ENCODE data around the gene ERICH6B. TPM values are rescaled to one million over a fixed set of nuclear protein-coding genes. Genes with fewer than 3 reads are reported as not detected.

The ERICH6B gene
- total RNA-seq, 1 experiment from 2014 or later: not detected

GRCh38 chr13:45601680-45602079 is 13.9 kb downstream of the ERICH6B start:
- no peak for DNase-seq (ENCODE audit: low read depth)

DNA sequence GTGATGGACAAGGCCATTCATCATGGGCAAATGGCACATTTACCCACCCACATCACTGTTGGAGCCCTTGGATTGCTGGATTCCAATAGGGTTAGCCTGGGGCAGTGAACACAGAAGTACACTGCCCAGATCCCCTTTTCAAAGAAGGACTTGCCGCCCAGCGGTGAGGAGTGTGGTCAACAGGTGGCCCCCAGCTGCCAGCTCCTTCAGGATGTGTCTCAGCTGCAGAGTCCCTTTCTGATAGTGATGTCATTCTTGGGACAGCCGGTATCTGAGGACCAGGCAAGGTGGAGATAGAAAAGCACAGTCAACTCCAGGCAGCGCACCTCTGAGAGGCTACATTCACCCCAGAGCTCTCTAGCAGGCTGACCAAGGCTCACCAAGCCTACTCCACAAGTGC is 16.9 kb downstream of the ERICH6B start:
- DNase-seq (ENCODE audit: low read depth): no peak

- no peak for DNase-seq (ENCODE audit: low read depth)
These were observed 18.6 kb downstream of the ERICH6B start for GRCh38 chr13:45596800-45597475.

GRCh38 chr13:45595965-45596364 is 19.6 kb downstream of the ERICH6B start:
- DNase-seq (ENCODE audit: low read depth): no peak

- DNase-seq (ENCODE audit: low read depth): no peak
These were observed 20.8 kb downstream of the ERICH6B start for GRCh38 chr13:45594764-45595163.

DNA sequence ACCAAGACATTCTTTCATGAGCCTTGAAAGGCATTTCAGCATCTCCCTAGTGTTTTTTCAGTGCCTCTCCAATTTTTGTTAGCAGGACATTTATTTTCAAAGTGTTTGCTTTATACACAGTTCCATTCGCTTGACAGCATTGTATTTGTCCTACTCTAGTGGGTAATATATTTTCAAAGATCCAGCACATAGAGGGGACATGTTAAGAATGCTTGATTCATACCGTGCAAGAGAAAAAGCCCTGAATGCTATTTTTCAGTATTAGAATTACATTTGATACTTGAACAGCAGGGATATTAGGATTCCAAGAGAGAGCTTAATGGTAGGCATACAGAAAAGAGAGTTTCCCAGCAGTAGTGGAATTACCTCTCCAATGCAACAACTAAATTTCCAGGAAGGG is 21.3 kb downstream of the ERICH6B start:
- DNase-seq (ENCODE audit: low read depth): no peak

DNA sequence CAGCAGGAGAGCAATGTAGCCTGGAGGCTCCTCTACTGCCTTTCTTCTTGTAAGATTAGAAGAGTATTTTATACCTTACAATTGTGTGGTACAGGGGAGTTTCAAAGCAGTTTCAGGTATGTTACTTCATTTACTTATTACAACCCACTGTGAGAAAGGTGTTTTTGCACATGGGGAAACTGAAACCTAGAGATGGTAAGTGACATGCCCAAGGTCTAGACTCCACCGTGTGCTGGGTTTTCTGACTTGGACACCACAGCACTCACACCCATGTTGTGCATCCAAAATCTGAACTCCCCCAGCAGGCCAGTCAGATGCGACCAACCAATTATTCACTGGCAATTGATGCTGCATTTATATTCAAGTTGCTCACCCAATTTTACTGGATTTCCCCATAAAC is 22.8 kb downstream of the ERICH6B start:
- DNase-seq (ENCODE audit: low read depth): no peak

- no peak for DNase-seq (ENCODE audit: low read depth)
These were observed 25.5 kb downstream of the ERICH6B start for GRCh38 chr13:45590066-45590465.

- DNase-seq (ENCODE audit: low read depth): no peak
These were observed 27.6 kb downstream of the ERICH6B start for GRCh38 chr13:45587897-45588296.

GRCh38 chr13:45584816-45585215 is 30.7 kb downstream of the ERICH6B start:
- DNase-seq (ENCODE audit: low read depth): peak; percentile 17

DNA sequence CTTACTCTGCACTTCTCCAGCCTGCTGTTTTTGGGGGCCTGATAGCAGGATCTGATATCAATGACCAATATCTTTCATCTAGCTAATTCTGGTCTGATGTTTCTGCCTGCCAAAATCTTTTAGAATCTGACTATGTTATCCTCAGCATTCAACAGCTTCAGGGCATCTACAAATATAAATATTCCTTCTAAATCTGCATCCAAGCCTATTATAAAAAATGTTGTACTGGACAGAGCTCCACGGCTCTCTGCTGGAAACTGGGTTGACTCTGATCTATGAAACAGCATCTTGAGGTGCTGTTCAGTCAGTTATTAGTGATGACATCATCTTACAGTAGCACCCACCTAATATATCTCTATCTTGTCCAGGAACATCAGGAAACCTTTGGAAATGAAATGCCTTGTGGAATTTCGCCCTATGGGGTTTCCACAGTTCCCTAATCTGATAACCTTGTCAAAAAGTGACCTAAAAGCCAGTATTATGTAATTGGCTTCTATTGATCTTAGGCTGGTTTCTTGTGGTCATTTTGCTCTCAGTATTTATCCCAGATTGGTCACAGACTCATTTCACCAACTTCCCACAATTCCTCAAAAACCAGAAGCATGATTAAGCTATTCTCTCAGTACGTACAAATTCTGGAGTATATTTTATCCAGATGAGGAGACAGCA is 33.0 kb downstream of the ERICH6B start:
- DNase-seq (ENCODE audit: low read depth): no peak

DNA sequence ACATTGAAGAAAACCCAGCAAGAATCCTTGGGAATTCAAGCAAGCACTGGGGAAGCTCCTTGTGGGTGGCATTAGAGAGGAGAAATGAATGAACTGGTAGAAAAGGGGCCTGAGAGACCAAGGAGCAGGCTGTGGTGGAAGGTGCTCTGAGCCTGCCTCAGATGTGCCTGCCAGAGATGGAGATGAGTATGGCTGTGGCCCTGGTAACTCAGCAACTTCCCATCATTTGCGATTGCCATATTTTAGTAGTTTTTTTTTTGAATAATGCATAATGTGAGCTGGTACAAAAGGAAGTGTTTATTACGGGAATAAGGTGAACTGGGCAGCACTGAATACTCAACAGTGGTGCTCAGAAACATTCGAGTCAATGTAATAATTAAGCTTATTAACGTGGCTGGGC is 39.1 kb downstream of the ERICH6B start:
- DNase-seq (ENCODE audit: low read depth): no peak

- DNase-seq (ENCODE audit: low read depth): no peak
These were observed 39.7 kb downstream of the ERICH6B start for GRCh38 chr13:45575830-45576180.

GRCh38 chr13:45575146-45575829 is 40.3 kb downstream of the ERICH6B start:
- DNase-seq (ENCODE audit: low read depth): peak; percentile 9

GRCh38 chr13:45565331-45565730 is 50.2 kb downstream of the ERICH6B start:
- no peak for DNase-seq (ENCODE audit: low read depth)

DNA sequence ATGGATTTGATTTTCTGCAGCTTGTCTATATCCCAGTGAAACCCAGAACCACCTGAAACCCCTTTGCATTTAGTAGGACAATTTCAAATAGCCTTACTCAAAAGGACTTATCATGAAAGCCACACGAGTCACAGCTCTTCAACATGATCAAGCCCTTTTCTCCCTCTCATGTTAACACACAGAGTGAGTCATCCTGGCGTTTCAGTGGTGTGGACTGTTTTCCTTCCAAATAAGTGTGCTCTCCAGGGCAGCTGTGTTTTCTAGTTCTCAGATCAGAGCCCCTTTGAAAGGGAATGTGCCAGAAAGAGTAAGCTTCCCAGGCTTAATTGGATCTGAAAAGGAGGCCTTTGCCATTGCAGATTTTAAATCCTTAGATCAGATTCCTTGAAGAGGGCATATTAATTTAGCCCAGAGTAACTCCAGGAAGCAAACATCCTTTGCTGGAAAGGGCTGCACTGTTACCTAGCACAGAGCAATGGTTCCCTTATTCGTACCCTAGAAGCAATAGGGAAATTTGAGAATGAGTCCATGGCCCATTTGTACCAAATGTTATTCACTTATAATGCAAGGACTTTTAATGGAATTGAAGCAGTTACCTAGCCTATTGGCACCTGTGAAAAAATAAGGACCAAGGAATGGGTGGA is 51.3 kb downstream of the ERICH6B start:
- peak; percentile 51 for DNase-seq (ENCODE audit: low read depth)

DNA sequence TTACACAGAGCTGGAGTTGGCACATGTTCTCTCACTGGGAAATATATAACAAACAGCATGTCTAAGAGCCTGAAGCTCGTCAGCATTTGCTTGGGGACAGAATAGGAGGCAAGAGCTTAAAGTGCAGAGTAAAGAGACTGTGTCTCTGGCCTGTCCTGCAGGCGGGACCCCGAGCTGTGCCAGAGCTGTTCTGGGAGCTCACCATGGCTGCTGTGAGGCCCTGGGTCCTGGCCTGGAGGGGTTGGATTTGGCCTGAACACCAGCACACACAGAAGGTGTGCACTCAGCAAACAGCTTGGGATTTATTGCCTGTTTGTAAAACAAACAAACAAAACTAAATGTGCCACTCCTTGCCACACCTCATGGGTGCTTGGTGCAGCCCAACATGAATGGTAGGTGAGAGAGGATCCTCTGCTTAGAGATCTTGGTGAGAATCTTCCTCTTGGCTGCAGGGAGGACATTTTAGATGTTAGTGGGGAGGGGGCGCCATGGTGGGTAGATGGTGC is 60.9 kb downstream of the ERICH6B start:
- no peak for DNase-seq (ENCODE audit: low read depth)

DNA sequence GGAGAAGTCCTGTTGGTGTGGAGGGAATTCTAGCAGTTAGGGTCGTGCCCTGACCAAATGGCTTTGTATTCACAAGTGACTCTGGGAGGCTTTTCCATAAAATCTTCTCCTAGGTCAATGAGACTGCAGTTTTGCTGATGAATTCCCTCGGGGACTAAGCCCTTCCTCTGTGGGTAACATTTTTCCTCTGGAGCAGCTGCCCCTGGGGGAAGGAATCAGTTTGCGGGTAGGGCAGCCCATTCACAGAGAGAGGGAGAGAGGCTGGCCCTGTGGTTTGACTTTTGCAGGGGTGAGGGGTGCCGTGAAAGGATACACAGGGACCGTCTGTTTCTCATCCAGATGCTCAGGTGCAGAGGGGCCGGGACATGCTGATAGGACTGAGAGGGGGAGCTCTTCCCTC is 67.3 kb downstream of the ERICH6B start:
- peak; percentile 13 for DNase-seq (ENCODE audit: low read depth)

- no peak for DNase-seq (ENCODE audit: low read depth)
These were observed 69.2 kb downstream of the ERICH6B start for GRCh38 chr13:45546410-45546765.

GRCh38 chr13:45545686-45546409 is 69.7 kb downstream of the ERICH6B start:
- no peak for DNase-seq (ENCODE audit: low read depth)

DNA sequence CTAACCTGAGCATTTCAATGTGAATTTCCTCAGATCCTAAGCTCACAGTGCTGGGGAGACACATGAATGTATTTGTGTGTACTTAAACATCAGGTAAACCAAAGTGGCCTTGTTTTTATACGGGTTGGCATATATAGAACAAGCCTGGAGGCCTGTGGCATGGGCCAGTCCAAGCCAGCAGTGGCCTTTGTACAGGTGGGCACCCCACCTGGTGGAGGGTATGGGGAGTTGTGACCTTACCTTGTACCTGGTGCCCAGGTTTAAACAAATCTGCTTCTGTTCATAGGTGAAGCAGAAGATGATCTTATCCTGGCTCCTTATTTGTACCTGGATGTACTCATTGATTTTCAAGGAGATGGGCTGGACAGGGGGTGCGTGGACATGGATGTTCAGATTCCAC is 71.0 kb downstream of the ERICH6B start:
- no peak for DNase-seq (ENCODE audit: low read depth)

DNA sequence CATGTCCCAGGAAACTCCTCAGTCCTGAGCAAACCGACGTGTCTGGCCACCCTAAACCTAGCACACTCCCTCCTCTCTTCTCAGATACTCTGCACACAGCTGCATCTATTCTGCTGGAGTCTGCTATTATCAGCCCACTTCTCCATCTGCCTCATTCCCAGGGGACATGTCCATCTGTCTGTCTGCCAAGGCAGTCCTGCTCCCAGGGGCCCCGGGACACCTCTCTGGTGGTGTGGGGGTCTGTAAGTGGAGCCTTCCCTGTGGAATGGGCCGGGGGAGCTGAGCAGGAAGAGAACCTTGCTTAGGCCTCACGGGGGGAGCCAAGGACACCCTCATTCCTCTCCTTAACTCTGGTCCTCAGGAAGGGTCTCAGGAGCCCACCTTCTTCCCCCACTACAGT is 72.7 kb downstream of the ERICH6B start:
- DNase-seq (ENCODE audit: low read depth): no peak
